GM12891 (cell line): ENCODE measurements around the gene MOGAT3.

Experiments used
- POLR2A ChIP-seq: IDR thresholded peaks from 2 replicates; pipeline ENCODE4 v1.6.1; 2011; ENCODE audit warnings: low read depth, low read length, control low read depth
- TAF1 ChIP-seq: IDR thresholded peaks from 2 replicates; pipeline ENCODE4 v1.6.1; 2011; ENCODE audit warnings: low read depth, low read length, control low read depth

DNA sequence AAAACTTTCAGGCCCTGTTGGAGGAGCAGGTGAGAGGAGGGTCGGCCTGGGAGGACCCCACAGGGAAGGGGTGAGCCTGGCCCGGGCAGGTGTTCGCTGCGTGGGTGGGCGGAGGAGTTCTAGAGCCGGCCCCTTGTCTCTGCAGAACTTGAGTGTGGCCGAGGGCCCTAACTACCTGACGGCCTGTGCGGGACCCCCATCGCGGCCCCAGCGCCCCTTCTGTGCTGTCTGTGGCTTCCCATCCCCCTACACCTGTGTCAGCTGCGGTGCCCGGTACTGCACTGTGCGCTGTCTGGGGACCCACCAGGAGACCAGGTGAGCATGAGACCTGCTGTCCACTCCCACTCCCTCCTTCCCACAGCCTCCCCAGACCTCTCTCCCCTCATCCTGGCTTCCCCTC is 22.7 kb upstream of the MOGAT3 start:
- TF ChIP-seq TAF1 (no peak), POLR2A (no peak)
